ENCODE results near the gene S1PR5. TPM values are rescaled to one million over a fixed set of nuclear protein-coding genes. Genes with fewer than 3 reads are reported as not detected.

Gene S1PR5
- total RNA-seq, 1 donor from 2014 or later = not detected

- DNase-seq (ENCODE audit: low read depth) = no peak
- H3K4me3 ChIP-seq (ENCODE audit: low read depth, low read length) = peak within 1 kb of the TSS; percentile 94
- no peak for TF ChIP-seq CTCF (conservative IDR thresholded peaks at IDR 0.05; ENCODE audit: low read depth, low read length)
Measured at GRCh38 chr19:10503002-10503789, 14.1 kb downstream of the S1PR5 start, which contains the start of gene KEAP1. Gene KEAP1 (minus strand): TSS chr19:10503356. CDS start chr19:10500033, 3,323 bp downstream.

GRCh38 chr19:10502524-10503001, 14.7 kb downstream of the S1PR5 start:
- DNase-seq (ENCODE audit: low read depth) = no peak
- peak overlapping the region; percentile 94 for H3K4me3 ChIP-seq (ENCODE audit: low read depth, low read length)
- TF ChIP-seq CTCF (conservative IDR thresholded peaks at IDR 0.05; ENCODE audit: low read depth, low read length) = no peak

GRCh38 chr19:10501971-10502523, 15.2 kb downstream of the S1PR5 start:
- H3K4me3 ChIP-seq (ENCODE audit: low read depth, low read length) = peak overlapping the region; percentile 94
- DNase-seq (ENCODE audit: low read depth) = no peak
- TF ChIP-seq CTCF (conservative IDR thresholded peaks at IDR 0.05; ENCODE audit: low read depth, low read length) = no peak

GRCh38 chr19:10500247-10500592, 17.0 kb downstream of the S1PR5 start:
- no peak for DNase-seq (ENCODE audit: low read depth)
- TF ChIP-seq CTCF (conservative IDR thresholded peaks at IDR 0.05; ENCODE audit: low read depth, low read length) = no peak
- H3K4me3 ChIP-seq (ENCODE audit: low read depth, low read length) = no peak overlapping the region

- TF ChIP-seq CTCF (conservative IDR thresholded peaks at IDR 0.05; ENCODE audit: low read depth, low read length) = no peak
- no peak for DNase-seq (ENCODE audit: low read depth)
- no peak overlapping the region for H3K4me3 ChIP-seq (ENCODE audit: low read depth, low read length)
Measured at GRCh38 chr19:10499550-10500246, 17.5 kb downstream of the S1PR5 start.

- H3K4me3 ChIP-seq (ENCODE audit: low read depth, low read length) = no peak overlapping the region
- DNase-seq (ENCODE audit: low read depth) = no peak
- no peak for TF ChIP-seq CTCF (conservative IDR thresholded peaks at IDR 0.05; ENCODE audit: low read depth, low read length)
Measured at GRCh38 chr19:10497371-10497770, 19.9 kb downstream of the S1PR5 start.
